ENCODE results near the gene FCRLB. TPM values are rescaled to one million over a fixed set of nuclear protein-coding genes. Genes with fewer than 3 reads are reported as not detected.
"Not testable (repeated sequence)": the region's sequence is repeated elsewhere in the genome, so short reads cannot be mapped to it uniquely, and the experiment has no call there.

The FCRLB gene
- total RNA-seq, 1 donor from 2014 or later, result 0.51 TPM

GRCh38 chr1:161720422-161720821 is 922 bp upstream of the FCRLB start:
- DNase-seq (ENCODE audit: low read depth in 2 of 2), result no peak

DNA sequence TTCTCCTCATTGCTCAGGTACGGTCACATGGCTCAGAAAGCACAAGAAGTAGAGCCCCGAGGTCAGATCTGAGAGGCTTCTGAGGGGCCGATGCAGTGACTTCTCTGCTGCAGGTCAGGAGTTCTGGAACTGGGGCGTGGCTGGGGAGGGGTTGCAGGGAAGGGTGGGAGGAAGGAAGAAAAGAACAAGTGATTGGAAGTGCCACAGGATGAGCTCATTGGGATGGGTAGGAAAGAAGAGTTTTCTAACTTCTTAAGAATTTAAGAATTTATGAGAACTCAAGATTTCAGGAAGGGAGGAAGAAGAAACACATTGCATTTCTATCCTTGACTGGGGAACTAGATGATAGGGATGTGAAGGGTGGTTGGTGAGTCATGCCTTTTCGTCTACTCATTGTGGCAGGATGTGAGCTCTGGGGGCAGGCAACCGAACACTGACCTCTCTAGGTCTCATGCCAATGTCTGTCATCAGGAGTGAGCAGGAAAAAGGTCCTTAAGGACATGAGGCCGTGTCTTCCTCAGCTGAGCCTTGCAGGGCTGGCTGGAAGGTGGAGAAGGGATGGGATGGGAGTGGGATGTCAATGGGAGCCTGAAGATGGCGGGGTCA is 497 bp downstream of the FCRLB start:
- peak in 1 of 2 donors; percentile 31 for DNase-seq (ENCODE audit: low read depth in 2 of 2)

DNA sequence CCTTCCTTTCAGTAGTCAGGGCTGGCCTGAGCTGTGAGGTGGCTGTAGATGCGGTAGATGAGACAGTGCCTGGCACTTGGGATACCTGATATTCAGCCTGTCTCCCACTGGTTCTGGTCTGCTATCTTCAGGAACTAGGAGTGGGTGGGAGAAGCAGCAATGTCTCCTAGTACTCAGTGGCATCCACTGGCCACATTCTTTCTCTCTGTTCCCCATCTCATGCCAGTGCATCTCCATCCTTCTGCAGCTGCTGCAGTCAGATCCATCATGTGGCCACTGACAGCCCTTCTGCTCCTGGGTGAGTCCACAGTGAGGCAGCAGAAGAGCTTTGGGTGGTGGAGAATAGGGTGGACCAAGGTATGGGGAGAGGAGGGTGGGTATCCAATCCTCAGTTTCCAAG is 1.1 kb downstream of the FCRLB start:
- no peak for DNase-seq (ENCODE audit: low read depth in 2 of 2)

DNA sequence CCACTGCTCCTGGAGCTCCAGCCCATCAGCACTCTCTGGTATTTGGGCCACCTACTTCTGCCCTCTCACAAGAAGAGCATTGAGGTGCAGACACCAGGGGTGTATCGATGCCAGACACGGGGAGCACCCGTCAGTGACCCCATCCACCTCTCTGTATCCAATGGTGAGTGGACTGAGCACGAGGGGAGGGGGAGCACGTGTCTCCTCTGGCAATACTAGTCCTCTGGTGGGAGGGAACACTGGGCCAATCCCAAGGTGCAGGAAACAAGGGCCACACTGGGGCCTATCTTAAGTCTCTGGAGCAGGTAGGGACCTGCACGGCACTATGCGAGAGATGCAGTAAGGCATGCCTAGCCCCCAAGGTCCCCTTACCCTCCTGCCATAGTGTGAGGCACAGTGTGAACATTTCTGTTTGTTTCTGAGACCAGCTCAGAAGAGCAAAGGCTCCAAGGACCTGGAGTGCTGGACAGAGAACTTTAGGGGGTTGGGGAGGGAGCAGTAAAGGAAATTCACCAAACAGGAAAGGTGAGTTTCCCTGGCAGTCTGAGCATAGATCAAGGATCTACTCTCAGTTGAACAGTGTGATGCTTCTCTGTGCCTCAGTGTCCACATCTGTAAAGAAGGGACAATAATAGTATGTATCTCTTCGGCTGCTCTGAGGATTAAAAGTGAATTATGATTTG is 2.3 kb downstream of the FCRLB start:
- DNase-seq (ENCODE audit: low read depth in 2 of 2), result no peak

DNA sequence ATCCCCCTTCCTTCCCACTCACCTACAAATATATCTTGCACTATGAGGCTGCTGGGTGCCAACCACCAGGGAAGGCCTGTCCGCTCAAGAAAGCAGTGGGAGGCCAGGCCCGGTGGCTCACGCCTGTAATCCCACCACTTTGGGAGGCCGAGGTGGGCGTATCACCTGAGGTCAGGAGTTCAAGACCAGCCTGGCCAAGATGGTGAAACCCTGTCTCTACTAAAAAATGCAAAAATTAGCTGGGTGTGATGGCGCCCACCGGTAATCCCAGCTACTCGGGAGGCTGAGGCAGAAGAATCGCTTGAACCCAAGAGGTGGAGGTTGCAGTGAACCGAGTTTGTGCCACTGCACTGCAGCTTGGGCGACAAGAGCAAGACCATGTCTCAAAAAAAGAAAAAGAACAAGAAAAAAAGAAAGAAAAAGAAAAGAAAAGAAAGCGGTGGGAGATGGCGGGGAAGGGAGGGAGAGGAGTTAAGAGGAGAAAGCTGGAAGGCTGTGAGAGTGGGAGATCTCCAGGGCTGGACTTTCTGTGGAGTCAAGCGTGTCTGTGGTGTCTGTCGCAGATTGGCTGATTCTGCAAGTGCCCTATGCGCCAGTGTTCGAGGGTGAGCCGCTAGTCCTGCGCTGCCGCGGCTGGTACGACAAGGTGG is 4.0 kb downstream of the FCRLB start:
- DNase-seq (ENCODE audit: low read depth in 2 of 2), result not testable (repeated sequence)

- peak in 1 of 2 donors; percentile 43 for DNase-seq (ENCODE audit: low read depth in 2 of 2)
Observed at GRCh38 chr1:161725908-161726472, 4.6 kb downstream of the FCRLB start.

DNA sequence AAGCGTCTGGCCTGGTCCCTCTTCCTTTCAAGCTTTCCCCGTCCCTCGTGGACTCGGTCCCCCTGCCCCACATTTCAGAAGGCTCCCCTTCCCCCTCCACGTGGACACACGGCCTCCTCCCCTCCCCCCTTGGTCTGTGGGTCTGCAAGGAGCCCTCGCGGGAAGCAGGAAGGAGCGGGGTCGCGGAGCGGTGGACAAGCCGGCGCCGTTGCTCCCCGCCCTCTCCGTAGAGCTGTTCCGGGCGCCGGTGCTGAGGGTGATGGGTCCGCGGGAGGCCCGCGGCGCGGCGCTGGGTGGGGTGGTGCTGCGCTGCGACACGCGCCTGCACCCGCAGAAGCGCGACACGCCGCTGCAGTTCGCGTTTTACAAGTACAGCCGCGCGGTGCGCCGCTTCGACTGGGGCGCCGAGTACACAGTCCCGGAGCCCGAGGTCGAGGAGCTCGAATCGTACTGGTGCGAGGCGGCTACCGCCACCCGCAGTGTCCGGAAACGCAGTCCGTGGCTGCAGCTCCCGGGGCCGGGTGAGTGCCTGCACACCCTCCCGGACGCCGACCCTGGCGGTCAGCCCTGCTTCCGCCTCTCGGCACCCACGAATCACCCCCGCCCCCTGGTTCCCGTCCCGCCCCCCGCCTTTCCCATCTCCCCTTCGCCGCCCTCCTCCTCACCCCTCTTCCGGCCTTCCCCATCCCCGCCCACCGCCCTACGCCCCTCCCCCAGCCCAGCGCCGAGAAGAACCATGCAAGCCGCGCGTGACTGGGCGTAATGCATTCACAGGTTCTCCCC is 5.3 kb downstream of the FCRLB start:
- peak in 1 of 2 donors; percentile 58 for DNase-seq (ENCODE audit: low read depth in 2 of 2)

- DNase-seq (ENCODE audit: low read depth in 2 of 2), result no peak
Observed at GRCh38 chr1:161727256-161727924, 6.0 kb downstream of the FCRLB start.

DNA sequence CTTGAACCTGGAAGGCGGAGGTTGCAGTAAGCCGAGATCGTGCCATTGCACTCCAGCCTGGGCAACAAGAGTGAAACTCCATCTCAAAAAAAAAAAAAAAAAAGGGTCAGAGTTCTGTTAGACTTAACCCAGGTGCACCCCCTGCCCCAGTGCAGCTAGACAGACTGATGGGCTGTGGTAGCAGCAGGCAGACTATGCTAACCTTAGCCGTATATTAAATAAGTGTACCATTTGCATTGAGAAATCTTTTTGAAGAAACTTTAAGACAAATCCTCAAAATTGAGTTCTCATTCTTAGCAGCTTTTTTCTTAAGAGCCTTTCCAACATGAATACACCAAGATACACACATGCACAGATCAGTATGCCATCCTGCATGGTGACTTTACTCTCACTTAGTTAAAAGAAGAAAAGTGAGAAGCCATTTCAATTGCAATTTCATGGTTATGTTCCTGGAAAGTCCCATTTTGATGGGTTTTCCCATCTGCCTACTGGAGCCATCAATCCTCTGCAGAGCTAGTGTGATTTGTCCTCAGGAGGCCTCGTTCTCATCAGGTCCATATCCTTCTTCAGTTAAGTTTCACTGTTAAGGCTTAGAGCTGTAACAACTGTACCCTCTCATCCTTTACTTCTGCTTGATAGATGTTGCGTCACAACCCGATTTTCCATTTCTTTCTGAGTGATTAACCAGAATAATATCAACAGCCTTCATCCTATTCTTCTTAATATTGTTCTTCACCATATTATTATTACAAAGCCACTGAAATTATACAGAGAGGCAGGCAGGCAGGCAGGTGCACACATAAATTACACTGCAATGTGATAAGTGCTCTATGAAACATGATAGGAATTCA is 7.3 kb downstream of the FCRLB start:
- no peak for DNase-seq (ENCODE audit: low read depth in 2 of 2)

GRCh38 chr1:161730050-161730564 is 8.8 kb downstream of the FCRLB start:
- peak in 1 of 2 donors; percentile 59 for DNase-seq (ENCODE audit: low read depth in 2 of 2)

DNA sequence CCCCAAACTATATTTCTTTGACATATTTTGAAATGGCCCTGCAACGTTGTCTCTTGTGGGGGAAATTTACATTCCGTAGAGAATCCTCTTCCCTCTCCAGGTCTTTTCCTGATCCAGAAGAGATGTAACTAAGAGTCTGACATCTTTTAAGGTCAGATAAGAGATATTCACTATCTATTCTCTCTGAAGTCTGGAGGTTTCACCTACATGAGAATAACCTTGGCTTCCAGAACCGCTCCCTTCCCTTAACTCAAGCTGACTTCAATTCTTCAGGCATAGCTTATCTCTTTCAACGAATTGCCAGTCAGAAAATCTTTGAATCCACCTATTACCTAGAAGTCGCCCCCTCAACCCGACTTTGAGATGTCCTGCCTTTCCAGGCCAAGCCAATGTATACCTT is 9.9 kb downstream of the FCRLB start:
- no peak for DNase-seq (ENCODE audit: low read depth in 2 of 2)

- DNase-seq (ENCODE audit: low read depth in 2 of 2), result no peak
Observed at GRCh38 chr1:161731981-161732718, 10.8 kb downstream of the FCRLB start.

- peak in 1 of 2 donors; percentile 81 for DNase-seq (ENCODE audit: low read depth in 2 of 2)
Observed at GRCh38 chr1:161733526-161733925, 12.2 kb downstream of the FCRLB start.

GRCh38 chr1:161735837-161736236 is 14.5 kb downstream of the FCRLB start:
- no peak for DNase-seq (ENCODE audit: low read depth in 2 of 2)

DNA sequence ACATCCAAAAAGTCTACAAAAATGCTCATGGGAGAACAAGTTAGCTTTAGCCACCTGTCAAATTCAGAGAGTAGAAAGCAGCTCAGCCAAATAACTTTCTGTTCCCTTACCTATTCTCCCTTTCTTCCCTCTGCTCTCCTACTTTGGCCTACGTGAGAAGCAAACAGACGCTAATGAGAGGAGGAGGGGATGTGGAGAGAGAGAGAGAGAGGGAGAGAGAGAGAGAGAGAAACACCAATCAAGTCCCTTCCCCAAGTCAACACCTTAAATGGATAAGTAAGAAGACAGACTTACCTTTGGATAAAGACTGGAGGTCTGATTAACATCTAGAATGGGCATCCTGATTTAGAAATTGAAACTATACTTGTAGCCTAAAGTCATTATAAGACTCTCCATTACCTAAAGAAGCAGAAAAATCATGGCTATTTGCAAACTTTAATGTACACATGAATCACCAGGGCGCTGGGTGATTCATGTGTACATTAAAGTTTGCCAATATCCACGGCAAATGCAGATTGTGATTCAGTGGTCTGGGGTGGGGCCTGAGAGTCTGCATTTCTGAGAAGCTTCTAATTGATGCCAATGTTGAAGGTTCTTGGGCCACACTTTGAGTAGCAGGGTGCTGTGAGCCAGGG is 15.1 kb downstream of the FCRLB start:
- DNase-seq (ENCODE audit: low read depth in 2 of 2), result no peak

- DNase-seq (ENCODE audit: low read depth in 2 of 2), result no peak
Observed at GRCh38 chr1:161737625-161738024, 16.3 kb downstream of the FCRLB start.

GRCh38 chr1:161738627-161739287 is 17.4 kb downstream of the FCRLB start:
- DNase-seq (ENCODE audit: low read depth in 2 of 2), result peak; percentile 45 to 75

DNA sequence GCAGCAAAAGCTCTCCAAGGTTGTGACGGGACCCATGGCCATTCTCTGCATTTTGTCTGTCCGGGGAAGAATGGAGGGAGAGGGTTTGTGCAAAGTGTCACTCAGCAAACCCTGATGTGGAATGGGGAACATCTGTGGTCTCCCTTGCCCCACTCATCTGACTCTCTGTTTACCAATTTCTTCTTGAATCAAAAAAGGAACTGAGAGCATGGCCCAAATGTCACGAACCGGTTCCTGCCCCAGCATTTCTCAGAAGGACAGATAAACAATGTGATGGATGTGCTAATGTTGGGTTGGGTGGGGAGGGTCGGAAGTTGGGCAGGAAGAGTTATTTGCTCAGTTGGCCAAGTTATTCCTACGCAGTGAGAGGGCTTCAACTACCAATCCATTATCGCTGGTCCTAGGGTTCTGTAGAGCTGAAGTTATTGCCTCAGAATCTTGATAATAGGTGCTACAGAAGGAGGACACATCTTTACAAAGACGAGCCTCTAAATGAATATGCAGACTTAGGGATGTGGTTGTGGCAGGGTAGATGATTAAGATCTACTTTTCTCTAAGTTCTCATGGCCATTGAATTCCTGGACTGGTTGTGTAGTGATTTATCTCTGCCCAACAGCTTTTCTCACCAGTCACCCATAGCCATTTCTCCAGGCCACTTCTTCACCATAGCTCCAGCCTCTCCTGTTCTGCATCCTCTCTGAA is 18.7 kb downstream of the FCRLB start:
- no peak for DNase-seq (ENCODE audit: low read depth in 2 of 2)
